ENCODE data around the gene WDR82.

The WDR82 gene

GRCh38 chr3:52318186-52318816 lies 39.9 kb upstream of the WDR82 start:
- no peaks in the 10 kb centered on the region for H3K27me3 ChIP-seq (ENCODE audit: insufficient read depth, poor library complexity, severe bottlenecking)
- no peak overlapping the region for H3K4me3 ChIP-seq (replicated peaks; ENCODE audit: insufficient read depth, low read length)
- no peak for TF ChIP-seq POLR2AphosphoS5 (IDR thresholded peaks at IDR 0.05; ENCODE audit: low read depth)
- TF ChIP-seq, protein P1, sequence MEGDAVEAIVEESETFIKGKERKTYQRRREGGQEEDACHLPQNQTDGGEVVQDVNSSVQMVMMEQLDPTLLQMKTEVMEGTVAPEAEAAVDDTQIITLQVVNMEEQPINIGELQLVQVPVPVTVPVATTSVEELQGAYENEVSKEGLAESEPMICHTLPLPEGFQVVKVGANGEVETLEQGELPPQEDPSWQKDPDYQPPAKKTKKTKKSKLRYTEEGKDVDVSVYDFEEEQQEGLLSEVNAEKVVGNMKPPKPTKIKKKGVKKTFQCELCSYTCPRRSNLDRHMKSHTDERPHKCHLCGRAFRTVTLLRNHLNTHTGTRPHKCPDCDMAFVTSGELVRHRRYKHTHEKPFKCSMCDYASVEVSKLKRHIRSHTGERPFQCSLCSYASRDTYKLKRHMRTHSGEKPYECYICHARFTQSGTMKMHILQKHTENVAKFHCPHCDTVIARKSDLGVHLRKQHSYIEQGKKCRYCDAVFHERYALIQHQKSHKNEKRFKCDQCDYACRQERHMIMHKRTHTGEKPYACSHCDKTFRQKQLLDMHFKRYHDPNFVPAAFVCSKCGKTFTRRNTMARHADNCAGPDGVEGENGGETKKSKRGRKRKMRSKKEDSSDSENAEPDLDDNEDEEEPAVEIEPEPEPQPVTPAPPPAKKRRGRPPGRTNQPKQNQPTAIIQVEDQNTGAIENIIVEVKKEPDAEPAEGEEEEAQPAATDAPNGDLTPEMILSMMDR (IDR thresholded peaks at IDR 0.05; ENCODE audit: insufficient read depth, low read length), result no peak
- no peak for TF ChIP-seq REST (IDR thresholded peaks at IDR 0.05; ENCODE audit: insufficient replicate concordance, low read depth)
- no peak for TF ChIP-seq GABPA (IDR thresholded peaks at IDR 0.05; ENCODE audit: low read depth)
- TF ChIP-seq SPI1 (IDR thresholded peaks at IDR 0.05; ENCODE audit: borderline replicate concordance, low read depth), result no peak
- no peak for DNase-seq (ENCODE audit: low read depth in 1 of 2, low spot score in 1 of 2)
- no peak overlapping the region for H3K27ac ChIP-seq (replicated peaks)

DNA sequence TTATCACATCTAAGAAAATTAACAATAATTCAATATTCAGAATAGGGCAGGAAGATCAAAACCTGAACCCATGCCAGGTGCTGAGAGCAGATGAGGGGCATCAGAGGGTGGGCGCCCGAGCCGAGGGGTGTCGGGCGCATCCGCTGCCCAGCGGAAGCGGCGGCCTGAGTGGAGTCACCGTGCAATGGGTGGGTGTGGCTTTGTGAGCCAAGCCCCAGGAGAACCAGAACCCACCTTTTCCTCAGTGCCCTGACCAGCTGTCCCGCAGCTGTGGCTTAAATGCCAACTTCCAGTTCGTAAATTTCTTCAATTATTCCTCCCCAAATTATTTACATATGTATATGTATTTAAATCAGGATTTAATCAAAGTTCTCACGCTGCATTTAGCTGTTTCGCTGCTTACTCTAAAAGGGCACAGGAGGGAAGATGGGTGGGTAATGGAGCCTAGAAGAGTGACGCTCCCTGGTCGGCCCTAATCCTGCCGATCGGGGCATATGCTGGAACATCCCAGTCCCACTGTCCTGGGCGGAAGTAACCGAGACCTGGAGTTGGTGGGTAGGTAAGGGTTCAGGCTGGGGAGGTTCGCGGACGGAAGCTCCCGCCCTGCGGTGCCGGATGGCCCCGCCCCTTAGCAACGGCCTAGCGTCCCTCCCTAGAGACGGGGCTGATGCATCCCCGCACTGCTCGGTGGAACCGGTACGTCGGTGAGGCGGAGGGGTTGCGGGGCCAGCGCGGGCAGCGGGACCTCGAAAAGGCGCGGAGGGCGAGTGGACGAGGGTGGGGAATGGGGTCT lies 39.0 kb upstream of the WDR82 start:
- no peak for DNase-seq (ENCODE audit: low read depth in 1 of 2, low spot score in 1 of 2)
- Histone ChIP-seq H3K27me3 (ENCODE audit: insufficient read depth, poor library complexity, severe bottlenecking) (no peaks in the 10 kb centered on the region), H3K4me3 (replicated peaks; ENCODE audit: insufficient read depth, low read length) (no peak overlapping the region), H3K27ac (replicated peaks) (no peak overlapping the region)
- TF ChIP-seq GABPA (IDR thresholded peaks at IDR 0.05; ENCODE audit: low read depth), result no peak
- TF ChIP-seq POLR2AphosphoS5 (IDR thresholded peaks at IDR 0.05; ENCODE audit: low read depth), result no peak
- TF ChIP-seq SPI1 (IDR thresholded peaks at IDR 0.05; ENCODE audit: borderline replicate concordance, low read depth), result no peak
- no peak for TF ChIP-seq REST (IDR thresholded peaks at IDR 0.05; ENCODE audit: insufficient replicate concordance, low read depth)
- TF ChIP-seq, protein P1 (IDR thresholded peaks at IDR 0.05; ENCODE audit: insufficient read depth, low read length), result no peak

GRCh38 chr3:52315977-52316764 lies 37.7 kb upstream of the WDR82 start, which contains the start of gene DNAH1:
TSS of gene DNAH1 (plus strand) at chr3:52316319. CDS start at chr3:52322443, 6,124 bp downstream.
- Histone ChIP-seq H3K27me3 (ENCODE audit: insufficient read depth, poor library complexity, severe bottlenecking) (no peaks in the 10 kb centered on the region), H3K4me3 (replicated peaks; ENCODE audit: insufficient read depth, low read length) (no peak within 1 kb of the TSS), H3K27ac (replicated peaks) (no peak within 1 kb of the TSS)
- no peak for DNase-seq (ENCODE audit: low read depth in 1 of 2, low spot score in 1 of 2)
- TF ChIP-seq GABPA (IDR thresholded peaks at IDR 0.05; ENCODE audit: low read depth), result no peak
- TF ChIP-seq POLR2AphosphoS5 (IDR thresholded peaks at IDR 0.05; ENCODE audit: low read depth), result no peak
- no peak for TF ChIP-seq SPI1 (IDR thresholded peaks at IDR 0.05; ENCODE audit: borderline replicate concordance, low read depth)
- TF ChIP-seq REST (IDR thresholded peaks at IDR 0.05; ENCODE audit: insufficient replicate concordance, low read depth), result no peak
